GM21529 (cell line): ENCODE measurements around the gene P3H1.

Experiments
- ATAC-seq: cut with Tn5 transposase; IDR thresholded peaks from one replicate; pipeline ENCODE4 v1.9.1; 2021; ENCODE audit not compliant: unreplicated experiment

Gene P3H1

GRCh38 chr1:42746436-42747105, 20.3 kb downstream of the P3H1 start:
- ATAC-seq: no peak

GRCh38 chr1:42745851-42746250, 21.0 kb downstream of the P3H1 start:
- no peak for ATAC-seq

GRCh38 chr1:42744148-42744413, 22.7 kb downstream of the P3H1 start:
- no peak for ATAC-seq

GRCh38 chr1:42743317-42744147, 23.3 kb downstream of the P3H1 start:
- ATAC-seq: no peak

GRCh38 chr1:42742617-42743316, 24.1 kb downstream of the P3H1 start:
- no peak for ATAC-seq

- no peak for ATAC-seq
Observed at GRCh38 chr1:42742141-42742540, 24.7 kb downstream of the P3H1 start.

- ATAC-seq: no peak
Observed at GRCh38 chr1:42741706-42742105, 25.1 kb downstream of the P3H1 start.

- no peak for ATAC-seq
Observed at GRCh38 chr1:42740851-42741580, 25.8 kb downstream of the P3H1 start.

GRCh38 chr1:42739753-42740700, 26.8 kb downstream of the P3H1 start, which contains the start of gene CLDN19:
TSS of gene CLDN19 (minus strand) at chr1:42740236. CDS start at chr1:42740063, 173 bp downstream.
- no peak for ATAC-seq

- no peak for ATAC-seq
Observed at GRCh38 chr1:42738678-42739226, 28.1 kb downstream of the P3H1 start.

GRCh38 chr1:42737986-42738677, 28.7 kb downstream of the P3H1 start:
- no peak for ATAC-seq

GRCh38 chr1:42737257-42737656, 29.6 kb downstream of the P3H1 start:
- ATAC-seq: peak; percentile 48

- ATAC-seq: no peak
Observed at GRCh38 chr1:42736571-42737200, 30.1 kb downstream of the P3H1 start.

- no peak for ATAC-seq
Observed at GRCh38 chr1:42736152-42736551, 30.7 kb downstream of the P3H1 start.

GRCh38 chr1:42735477-42736105, 31.2 kb downstream of the P3H1 start:
- ATAC-seq: no peak

- no peak for ATAC-seq
Observed at GRCh38 chr1:42735056-42735455, 31.8 kb downstream of the P3H1 start.

GRCh38 chr1:42734201-42735035, 32.4 kb downstream of the P3H1 start:
- ATAC-seq: no peak
